Kidney (tissue), 14 donors: Measurements from ENCODE around the gene PLEKHG1. TPM values are rescaled to one million over a fixed set of nuclear protein-coding genes. Genes with fewer than 3 reads are reported as not detected.
A peak's percentile ranks its signal among the peaks of the same experiment; 100 is the strongest.

Experiments
- DNase-seq, 5 donors: peaks; one replicate each; pipeline ENCODE4 v3.0.0-alpha.2; 2013 to 2020
- FAIRE-seq: peaks from 2 replicates; lab custom pipeline; 2012; peaks lifted over from hg19 to GRCh38; lab: Jason Lieb, UNC
- H3K27ac ChIP-seq, 2 donors: one replicate each; pipeline ENCODE4 v1.7.0; 2013; ENCODE audit warnings: low read depth in 2 of 2, low read length in 2 of 2, inconsistent platforms in 1 of 2
- H3K27me3 ChIP-seq: one replicate; pipeline ENCODE4 v1.7.1; 2013; ENCODE audit warnings: low read length, inconsistent platforms; ENCODE audit not compliant: control insufficient read depth, insufficient read depth
- H3K36me3 ChIP-seq, 3 donors: one replicate each; pipeline versions ENCODE4 v1.7.0 to v1.7.1; 2013; ENCODE audit warnings: low read length in 3 of 3, control low read depth in 1 of 3, inconsistent platforms in 1 of 3; ENCODE audit not compliant: insufficient read depth in 3 of 3, control insufficient read depth in 2 of 3
- H3K4me1 ChIP-seq, 3 donors: one replicate each; pipeline versions ENCODE4 v1.7.0 to v1.7.1; 2013; ENCODE audit warnings: low read length in 3 of 3, inconsistent platforms in 1 of 3, low read depth in 1 of 3; ENCODE audit not compliant: control insufficient read depth in 2 of 3, insufficient read depth in 2 of 3
- H3K4me3 ChIP-seq, 3 donors: one replicate each; pipeline versions ENCODE4 v1.7.0 to v1.8.1; 2013; ENCODE audit warnings: low read length in 3 of 3, control low read depth in 1 of 3, inconsistent platforms in 1 of 3
- H3K9ac ChIP-seq, 3 donors: one replicate each; pipeline versions ENCODE4 v1.7.0 to v1.7.1; 2013; ENCODE audit warnings: low read length in 3 of 3, control low read depth in 1 of 3, inconsistent platforms in 1 of 3
- H3K9me3 ChIP-seq, 3 donors: one replicate each; pipeline versions ENCODE4 v1.7.0 to v1.7.1; 2013; ENCODE audit warnings: low read length in 3 of 3, control low read depth in 1 of 3, inconsistent platforms in 1 of 3; ENCODE audit not compliant: control insufficient read depth in 2 of 3, insufficient read depth in 1 of 3
- CTCF ChIP-seq: IDR thresholded peaks from 3 replicates; pipeline ENCODE4 v1.5.1; 2012; ENCODE audit warnings: mild to moderate bottlenecking, moderate library complexity, borderline replicate concordance; ENCODE audit not compliant: insufficient read depth; ENCODE audit errors: extremely low read depth
- intact Hi-C: fragments of 100-400 bp; cut with DNase I; formaldehyde crosslinking; loops from one replicate; pipeline ENCODE4 v1.11.1; 2022
- polyA plus RNA-seq: library from polyadenylated mRNA; stranded (reverse); fragments of 350-450 nt; fragmentation: Illumina TruSeq; extraction: RNeasy Lipid Tissue Mini Kit (QIAGEN cat#74804); gene quantifications from one replicate; pipeline ENCODE4 v1.2.3, GENCODE V29; 2014; ENCODE audit warnings: low read depth, low replicate concordance; ENCODE audit not compliant: insufficient read depth
- total RNA-seq: library from RNA; stranded (reverse); fragmentation: NEBNext Ultra II Directional; extraction: Animal tissue kit (Norgen Biotek cat#: 25700); gene quantifications from one replicate; pipeline ENCODE4 v1.2.1, GENCODE V29; 2021
- donor health status: control.
- donor health status: control.
- donor health status: control.
- donor health status: control.
- donor health status: control.
- donor health status: DM: yes; HTN: yes; CAD: no.
- donor health status: Normal renal cell carcinoma (clear cell type).

The PLEKHG1 gene
- total and polyA plus RNA-seq, 2 donors from 2014 or later = 2.8 to 58.7 TPM

GRCh38 chr6:150627154-150627553, 27.5 kb downstream of the PLEKHG1 start:
- no peak for FAIRE-seq
- Histone ChIP-seq H3K4me1 (peaks cover 15 to 38% (median 20%) of the 10 kb centered on the region in 3 donors), H3K4me3 (no peak overlapping the region), H3K9ac (no peak overlapping the region), H3K27me3 (no peaks in the 10 kb centered on the region), H3K36me3 (no peaks in the 10 kb centered on the region), H3K27ac (no peak overlapping the region), H3K9me3 (no peaks in the 10 kb centered on the region)
- TF ChIP-seq CTCF = no peak
- intact Hi-C loops = no loop called here
- no peak for DNase-seq

GRCh38 chr6:150627585-150628025, 27.9 kb downstream of the PLEKHG1 start:
- H3K4me1 ChIP-seq = peaks cover 16 to 41% (median 23%) of the 10 kb centered on the region in 3 donors
- intact Hi-C loops = no loop called here
- H3K4me3 ChIP-seq = no peak overlapping the region
- H3K36me3 ChIP-seq = no peaks in the 10 kb centered on the region
- no peaks in the 10 kb centered on the region for H3K27me3 ChIP-seq
- DNase-seq = peak in 1 of 5 donors; percentile 66
- no peak for TF ChIP-seq CTCF
- FAIRE-seq = no peak
- H3K27ac ChIP-seq = no peak overlapping the region
- peak overlapping the region in 1 of 3 donors; percentile 30 for H3K9ac ChIP-seq
- H3K9me3 ChIP-seq = no peaks in the 10 kb centered on the region

GRCh38 chr6:150628908-150629307, 29.2 kb downstream of the PLEKHG1 start:
- H3K27ac ChIP-seq = peak overlapping the region; percentile 22 to 48
- intact Hi-C loops = no loop called here
- no peak for FAIRE-seq
- H3K36me3 ChIP-seq = no peaks in the 10 kb centered on the region
- H3K9ac ChIP-seq = no peak overlapping the region
- H3K4me1 ChIP-seq = peaks cover 23 to 45% (median 24%) of the 10 kb centered on the region in 3 donors
- no peaks in the 10 kb centered on the region for H3K9me3 ChIP-seq
- peak overlapping the region in 2 of 3 donors; percentile 4 to 19 for H3K4me3 ChIP-seq
- TF ChIP-seq CTCF = no peak
- H3K27me3 ChIP-seq = no peaks in the 10 kb centered on the region
- DNase-seq = no peak
